ENCODE measurements around the gene DEGS2. TPM values are rescaled to one million over a fixed set of nuclear protein-coding genes. Genes with fewer than 3 reads are reported as not detected.

Gene DEGS2
- total RNA-seq, 1 experiment from 2014 or later = 1.6 TPM

DNA sequence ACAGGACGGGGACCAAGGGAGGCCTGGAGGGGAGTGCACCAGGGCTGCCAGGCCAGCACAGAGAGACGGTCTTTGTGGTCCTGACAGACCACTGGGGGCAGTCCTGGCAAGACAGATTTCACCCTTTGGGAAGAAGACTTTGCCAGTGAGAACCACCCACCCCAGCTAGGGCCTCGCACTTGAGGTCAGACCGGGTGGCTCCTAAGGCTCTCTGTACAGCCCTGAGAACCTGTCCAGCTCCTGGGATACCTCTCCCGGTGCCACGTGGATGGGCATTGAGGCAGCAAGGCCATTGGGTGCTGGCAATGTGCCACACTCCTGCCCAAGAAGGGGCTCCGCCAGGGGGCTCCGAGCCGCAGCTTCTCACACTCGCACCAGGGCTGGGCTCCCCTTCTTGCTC is 42.4 kb downstream of the DEGS2 start (continued):
- no peak for TF ChIP-seq USF2 (CRISPR knock-in tag; IDR thresholded peaks at IDR 0.05)
- no peak for TF ChIP-seq GRHL2 (CRISPR knock-in tag; IDR thresholded peaks at IDR 0.05; ENCODE audit: insufficient replicate concordance, severe bottlenecking)

GRCh38 chr14:100116134-100116533 is 43.3 kb downstream of the DEGS2 start:
- H3K27ac Mint-ChIP-seq = no peak overlapping the region
- ChIA-PET CTCF (interaction anchor here (0.7 to 3.2 kb wide), 5 partner anchors 8 to 77 kb away, joined by 3 to 13 read pairs (median 5); no protein-coding TSS in a partner anchor), POLR2A (no interaction called here)
- no peak for TF ChIP-seq CREM (CRISPR knock-in tag; IDR thresholded peaks at IDR 0.05)
- TF ChIP-seq, protein P1, sequence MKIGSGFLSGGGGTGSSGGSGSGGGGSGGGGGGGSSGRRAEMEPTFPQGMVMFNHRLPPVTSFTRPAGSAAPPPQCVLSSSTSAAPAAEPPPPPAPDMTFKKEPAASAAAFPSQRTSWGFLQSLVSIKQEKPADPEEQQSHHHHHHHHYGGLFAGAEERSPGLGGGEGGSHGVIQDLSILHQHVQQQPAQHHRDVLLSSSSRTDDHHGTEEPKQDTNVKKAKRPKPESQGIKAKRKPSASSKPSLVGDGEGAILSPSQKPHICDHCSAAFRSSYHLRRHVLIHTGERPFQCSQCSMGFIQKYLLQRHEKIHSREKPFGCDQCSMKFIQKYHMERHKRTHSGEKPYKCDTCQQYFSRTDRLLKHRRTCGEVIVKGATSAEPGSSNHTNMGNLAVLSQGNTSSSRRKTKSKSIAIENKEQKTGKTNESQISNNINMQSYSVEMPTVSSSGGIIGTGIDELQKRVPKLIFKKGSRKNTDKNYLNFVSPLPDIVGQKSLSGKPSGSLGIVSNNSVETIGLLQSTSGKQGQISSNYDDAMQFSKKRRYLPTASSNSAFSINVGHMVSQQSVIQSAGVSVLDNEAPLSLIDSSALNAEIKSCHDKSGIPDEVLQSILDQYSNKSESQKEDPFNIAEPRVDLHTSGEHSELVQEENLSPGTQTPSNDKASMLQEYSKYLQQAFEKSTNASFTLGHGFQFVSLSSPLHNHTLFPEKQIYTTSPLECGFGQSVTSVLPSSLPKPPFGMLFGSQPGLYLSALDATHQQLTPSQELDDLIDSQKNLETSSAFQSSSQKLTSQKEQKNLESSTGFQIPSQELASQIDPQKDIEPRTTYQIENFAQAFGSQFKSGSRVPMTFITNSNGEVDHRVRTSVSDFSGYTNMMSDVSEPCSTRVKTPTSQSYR (CRISPR knock-in tag; IDR thresholded peaks at IDR 0.05) = no peak
- TF ChIP-seq, protein P2, sequence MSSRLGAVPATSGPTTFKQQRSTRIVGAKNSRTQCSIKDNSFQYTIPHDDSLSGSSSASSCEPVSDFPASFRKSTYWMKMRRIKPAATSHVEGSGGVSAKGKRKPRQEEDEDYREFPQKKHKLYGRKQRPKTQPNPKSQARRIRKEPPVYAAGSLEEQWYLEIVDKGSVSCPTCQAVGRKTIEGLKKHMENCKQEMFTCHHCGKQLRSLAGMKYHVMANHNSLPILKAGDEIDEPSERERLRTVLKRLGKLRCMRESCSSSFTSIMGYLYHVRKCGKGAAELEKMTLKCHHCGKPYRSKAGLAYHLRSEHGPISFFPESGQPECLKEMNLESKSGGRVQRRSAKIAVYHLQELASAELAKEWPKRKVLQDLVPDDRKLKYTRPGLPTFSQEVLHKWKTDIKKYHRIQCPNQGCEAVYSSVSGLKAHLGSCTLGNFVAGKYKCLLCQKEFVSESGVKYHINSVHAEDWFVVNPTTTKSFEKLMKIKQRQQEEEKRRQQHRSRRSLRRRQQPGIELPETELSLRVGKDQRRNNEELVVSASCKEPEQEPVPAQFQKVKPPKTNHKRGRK (CRISPR knock-in tag; IDR thresholded peaks at IDR 0.05; ENCODE audit: borderline replicate concordance) = no peak
- no peak for TF ChIP-seq ZNF425 (CRISPR knock-in tag; conservative IDR thresholded peaks at IDR 0.05)
- no peak for TF ChIP-seq SOX15 (CRISPR knock-in tag; IDR thresholded peaks at IDR 0.05)
- TF ChIP-seq, protein P3, sequence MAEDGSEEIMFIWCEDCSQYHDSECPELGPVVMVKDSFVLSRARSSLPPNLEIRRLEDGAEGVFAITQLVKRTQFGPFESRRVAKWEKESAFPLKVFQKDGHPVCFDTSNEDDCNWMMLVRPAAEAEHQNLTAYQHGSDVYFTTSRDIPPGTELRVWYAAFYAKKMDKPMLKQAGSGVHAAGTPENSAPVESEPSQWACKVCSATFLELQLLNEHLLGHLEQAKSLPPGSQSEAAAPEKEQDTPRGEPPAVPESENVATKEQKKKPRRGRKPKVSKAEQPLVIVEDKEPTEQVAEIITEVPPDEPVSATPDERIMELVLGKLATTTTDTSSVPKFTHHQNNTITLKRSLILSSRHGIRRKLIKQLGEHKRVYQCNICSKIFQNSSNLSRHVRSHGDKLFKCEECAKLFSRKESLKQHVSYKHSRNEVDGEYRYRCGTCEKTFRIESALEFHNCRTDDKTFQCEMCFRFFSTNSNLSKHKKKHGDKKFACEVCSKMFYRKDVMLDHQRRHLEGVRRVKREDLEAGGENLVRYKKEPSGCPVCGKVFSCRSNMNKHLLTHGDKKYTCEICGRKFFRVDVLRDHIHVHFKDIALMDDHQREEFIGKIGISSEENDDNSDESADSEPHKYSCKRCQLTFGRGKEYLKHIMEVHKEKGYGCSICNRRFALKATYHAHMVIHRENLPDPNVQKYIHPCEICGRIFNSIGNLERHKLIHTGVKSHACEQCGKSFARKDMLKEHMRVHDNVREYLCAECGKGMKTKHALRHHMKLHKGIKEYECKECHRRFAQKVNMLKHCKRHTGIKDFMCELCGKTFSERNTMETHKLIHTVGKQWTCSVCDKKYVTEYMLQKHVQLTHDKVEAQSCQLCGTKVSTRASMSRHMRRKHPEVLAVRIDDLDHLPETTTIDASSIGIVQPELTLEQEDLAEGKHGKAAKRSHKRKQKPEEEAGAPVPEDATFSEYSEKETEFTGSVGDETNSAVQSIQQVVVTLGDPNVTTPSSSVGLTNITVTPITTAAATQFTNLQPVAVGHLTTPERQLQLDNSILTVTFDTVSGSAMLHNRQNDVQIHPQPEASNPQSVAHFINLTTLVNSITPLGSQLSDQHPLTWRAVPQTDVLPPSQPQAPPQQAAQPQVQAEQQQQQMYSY (CRISPR knock-in tag; IDR thresholded peaks at IDR 0.05) = no peak
- no peak for TF ChIP-seq ZNF532 (CRISPR knock-in tag; IDR thresholded peaks at IDR 0.05; ENCODE audit: borderline replicate concordance)
- TF ChIP-seq FOXP1 (CRISPR knock-in tag; IDR thresholded peaks at IDR 0.05; ENCODE audit: borderline replicate concordance) = no peak
- no peak for TF ChIP-seq ZNF232 (CRISPR knock-in tag; IDR thresholded peaks at IDR 0.05)
- TF ChIP-seq ZNF219 (CRISPR knock-in tag; IDR thresholded peaks at IDR 0.05; ENCODE audit: borderline replicate concordance) = no peak
- TF ChIP-seq, protein P4, sequence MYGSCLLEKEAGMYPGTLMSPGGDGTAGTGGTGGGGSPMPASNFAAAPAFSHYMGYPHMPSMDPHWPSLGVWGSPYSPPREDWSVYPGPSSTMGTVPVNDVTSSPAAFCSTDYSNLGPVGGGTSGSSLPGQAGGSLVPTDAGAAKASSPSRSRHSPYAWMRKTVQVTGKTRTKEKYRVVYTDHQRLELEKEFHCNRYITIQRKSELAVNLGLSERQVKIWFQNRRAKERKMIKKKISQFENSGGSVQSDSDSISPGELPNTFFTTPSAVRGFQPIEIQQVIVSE (CRISPR knock-in tag; IDR thresholded peaks at IDR 0.05; ENCODE audit: borderline replicate concordance) = no peak
- TF ChIP-seq NR3C1 (CRISPR knock-in tag; conservative IDR thresholded peaks at IDR 0.05; ENCODE audit: low read depth) = no peak
- TF ChIP-seq GRHL2 (CRISPR knock-in tag; IDR thresholded peaks at IDR 0.05; ENCODE audit: insufficient replicate concordance, severe bottlenecking) = no peak
- no peak for TF ChIP-seq SMAD3 (CRISPR knock-in tag; IDR thresholded peaks at IDR 0.05; ENCODE audit: borderline replicate concordance)
- H3K4me1 Mint-ChIP-seq = no peaks in the 10 kb centered on the region
- no peaks in the 10 kb centered on the region for H3K36me3 Mint-ChIP-seq
- no peak for ATAC-seq
- no peak for DNase-seq (ENCODE audit: low spot score)
- H3K4me3 Mint-ChIP-seq = no peak overlapping the region
- no peaks in the 10 kb centered on the region for H3K9me3 Mint-ChIP-seq
- H3K27me3 Mint-ChIP-seq (ENCODE audit: low read depth) = no peaks in the 10 kb centered on the region

Measured in WTC11 (cell line).